HG02981 (cell line): ENCODE results near the gene FCRL6.
A peak's percentile ranks its signal among the peaks of the same experiment; 100 is the strongest.

ENCODE experiments used
- ATAC-seq: cut with Tn5 transposase; IDR thresholded peaks from one replicate; pipeline ENCODE4 v1.9.1; 2021; ENCODE audit warnings: mild to moderate bottlenecking, moderate library complexity; ENCODE audit not compliant: unreplicated experiment

The FCRL6 gene

GRCh38 chr1:159835356-159835755, 33.2 kb downstream of the FCRL6 start:
- ATAC-seq, result no peak

DNA sequence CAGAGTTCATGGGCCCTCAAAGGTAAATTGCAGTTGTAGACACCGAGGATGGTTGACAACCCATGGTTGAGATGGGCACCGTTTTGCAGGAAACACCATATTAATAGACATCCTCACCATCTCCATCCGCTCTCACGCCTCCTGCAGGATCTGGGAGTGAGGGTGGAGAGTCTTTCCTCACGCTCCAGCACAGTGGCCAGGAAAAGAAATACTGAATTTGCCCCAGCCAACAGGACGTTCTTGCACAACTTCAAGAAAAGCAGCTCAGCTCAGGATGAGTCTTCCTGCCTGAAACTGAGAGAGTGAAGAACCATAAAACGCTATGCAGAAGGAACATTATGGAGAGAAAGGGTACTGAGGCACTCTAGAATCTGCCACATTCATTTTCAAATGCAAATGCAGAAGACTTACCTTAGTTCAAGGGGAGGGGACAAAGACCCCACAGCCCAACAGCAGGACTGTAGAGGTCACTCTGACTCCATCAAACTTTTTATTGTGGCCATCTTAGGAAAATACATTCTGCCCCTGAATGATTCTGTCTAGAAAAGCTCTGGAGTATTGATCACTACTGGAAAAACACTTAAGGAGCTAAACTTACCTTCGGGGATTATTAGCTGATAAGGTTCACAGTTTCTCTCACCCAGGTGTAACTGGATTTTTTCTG, 33.8 kb downstream of the FCRL6 start:
- ATAC-seq, result no peak

- peak; percentile 75 for ATAC-seq
Measured at GRCh38 chr1:159838715-159839114, 36.6 kb downstream of the FCRL6 start.

- ATAC-seq, result peak; percentile 78
Measured at GRCh38 chr1:159839116-159839849, 37.1 kb downstream of the FCRL6 start.

- no peak for ATAC-seq
Measured at GRCh38 chr1:159841749-159842148, 39.6 kb downstream of the FCRL6 start.

DNA sequence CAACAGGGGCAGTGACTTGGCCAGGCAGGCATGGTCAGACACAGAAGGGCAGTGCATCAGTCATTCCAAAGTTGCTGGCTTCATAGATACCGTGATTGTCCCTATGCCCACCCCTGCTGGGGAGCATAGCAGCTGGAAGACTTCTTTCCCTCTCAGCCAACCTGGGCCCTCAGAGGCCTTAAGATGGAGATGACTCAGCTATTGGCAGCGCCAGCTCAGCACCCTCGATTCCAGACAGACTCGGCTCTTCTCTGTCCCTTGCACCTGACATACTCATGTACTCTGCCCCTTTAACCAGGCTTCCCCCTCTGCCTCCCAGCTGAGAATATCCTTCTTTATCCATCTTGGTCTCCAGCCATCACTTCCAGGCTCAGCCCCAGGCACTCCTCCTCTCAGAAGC, 41.3 kb downstream of the FCRL6 start:
- no peak for ATAC-seq

- no peak for ATAC-seq
Measured at GRCh38 chr1:159845751-159846629, 43.8 kb downstream of the FCRL6 start.

- no peak for ATAC-seq
Measured at GRCh38 chr1:159847231-159847630, 45.1 kb downstream of the FCRL6 start.

- ATAC-seq, result no peak
Measured at GRCh38 chr1:159848326-159848725, 46.2 kb downstream of the FCRL6 start.

GRCh38 chr1:159849626-159850366, 47.6 kb downstream of the FCRL6 start:
- no peak for ATAC-seq

GRCh38 chr1:159851407-159851806, 49.2 kb downstream of the FCRL6 start:
- ATAC-seq, result no peak

DNA sequence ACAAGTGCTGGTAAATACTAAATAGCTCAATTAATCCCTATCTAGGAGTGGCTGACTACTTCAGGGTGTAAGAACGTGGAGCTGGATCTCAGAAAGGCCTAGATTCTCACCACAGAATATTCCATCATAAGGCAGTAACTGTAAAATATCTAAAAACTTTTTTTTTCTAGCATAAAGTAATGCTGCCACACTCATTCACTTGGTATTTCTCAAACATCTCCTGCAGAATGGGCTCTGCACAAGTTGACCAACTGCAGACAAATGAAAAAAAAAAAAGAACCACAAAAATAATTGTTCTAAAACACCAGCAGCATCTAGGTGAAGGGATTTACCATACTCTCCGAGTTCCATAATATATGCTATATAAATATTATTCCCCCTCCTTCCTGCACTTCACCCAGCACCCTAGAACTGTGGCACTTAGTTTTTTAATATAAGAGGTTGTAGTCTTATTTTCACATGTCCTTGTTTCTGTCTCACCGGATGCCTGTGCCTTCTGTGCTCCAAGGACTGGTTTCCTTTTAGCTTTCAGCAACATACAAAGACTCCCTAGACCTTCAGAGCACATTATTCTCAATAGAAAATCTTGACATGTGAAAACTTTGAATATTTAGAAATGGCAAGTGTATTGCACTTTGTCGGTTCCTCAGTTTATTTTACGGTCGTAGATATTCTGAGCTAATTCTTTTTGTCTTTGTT, 51.4 kb downstream of the FCRL6 start:
- no peak for ATAC-seq

GRCh38 chr1:159854116-159854692, 52.0 kb downstream of the FCRL6 start:
- no peak for ATAC-seq

GRCh38 chr1:159854693-159855192, 52.6 kb downstream of the FCRL6 start:
- peak; percentile 79 for ATAC-seq

DNA sequence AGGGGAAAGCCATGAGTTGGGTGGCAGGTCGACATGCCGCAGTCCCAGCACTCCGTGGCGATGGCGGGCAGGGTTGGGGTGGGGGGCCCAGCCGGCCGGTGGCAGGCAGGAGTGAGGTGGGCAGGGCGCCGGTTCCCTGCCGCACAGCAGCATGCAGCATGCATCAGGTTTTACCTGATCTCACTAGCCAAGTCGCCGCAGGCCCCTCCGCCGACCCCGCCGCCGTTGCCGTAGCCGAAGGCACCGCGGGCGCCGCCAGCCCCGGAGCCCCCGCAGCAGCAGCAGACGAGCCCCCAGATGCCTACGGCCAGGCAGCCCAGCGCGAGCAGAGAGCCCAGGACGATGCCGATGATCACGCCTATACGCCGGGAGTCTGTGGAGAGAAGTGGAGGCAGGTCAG, 53.5 kb downstream of the FCRL6 start:
- ATAC-seq, result no peak

GRCh38 chr1:159856576-159856975, 54.4 kb downstream of the FCRL6 start:
- ATAC-seq, result no peak

DNA sequence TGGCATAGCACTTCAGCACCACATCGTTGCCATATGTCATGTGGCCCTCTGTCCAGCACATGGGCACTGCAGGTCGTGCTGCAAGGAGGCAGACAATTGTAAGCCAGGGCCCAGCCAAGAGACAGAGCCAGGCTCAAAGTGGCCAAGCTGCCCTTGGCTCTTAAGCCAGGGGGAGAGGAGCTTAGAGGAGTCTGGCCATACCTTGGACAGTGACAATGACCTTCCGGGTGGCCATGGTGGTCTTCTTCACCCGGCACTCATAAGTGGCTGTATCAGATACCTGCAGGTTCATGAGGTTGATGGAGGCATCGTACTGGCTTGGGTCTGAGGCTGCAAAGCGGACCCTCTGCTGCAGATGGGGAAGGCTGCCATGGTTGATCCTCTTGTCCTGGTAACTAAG, 55.7 kb downstream of the FCRL6 start:
- ATAC-seq, result no peak

GRCh38 chr1:159859767-159860322, 57.7 kb downstream of the FCRL6 start:
- ATAC-seq, result no peak

DNA sequence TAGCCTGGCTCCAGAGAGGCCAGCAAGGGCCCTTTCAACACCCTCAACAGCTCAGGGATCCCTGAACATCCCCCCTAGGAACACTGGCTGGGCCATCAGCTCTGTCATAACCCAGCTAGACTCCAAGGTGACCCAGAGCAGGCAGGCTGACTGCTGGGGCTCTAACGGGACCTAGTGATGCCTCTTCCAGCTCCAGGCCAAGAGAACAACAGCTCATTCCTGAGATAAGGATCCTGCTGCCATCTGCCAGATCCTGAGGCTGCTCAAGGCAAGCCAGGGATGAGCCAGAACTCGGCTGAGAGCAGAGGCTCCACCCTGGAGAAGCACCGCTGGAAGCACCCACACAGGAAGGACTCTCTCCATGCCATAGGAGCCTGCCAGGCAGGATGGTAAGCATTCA, 58.3 kb downstream of the FCRL6 start:
- ATAC-seq, result no peak
